ENCODE data around the gene STAC2.
A peak's percentile ranks its signal among the peaks of the same experiment; 100 is the strongest.
"Not testable (repeated sequence)": the region's sequence is repeated elsewhere in the genome, so short reads cannot be mapped to it uniquely, and the experiment has no call there.

The STAC2 gene, protein sequence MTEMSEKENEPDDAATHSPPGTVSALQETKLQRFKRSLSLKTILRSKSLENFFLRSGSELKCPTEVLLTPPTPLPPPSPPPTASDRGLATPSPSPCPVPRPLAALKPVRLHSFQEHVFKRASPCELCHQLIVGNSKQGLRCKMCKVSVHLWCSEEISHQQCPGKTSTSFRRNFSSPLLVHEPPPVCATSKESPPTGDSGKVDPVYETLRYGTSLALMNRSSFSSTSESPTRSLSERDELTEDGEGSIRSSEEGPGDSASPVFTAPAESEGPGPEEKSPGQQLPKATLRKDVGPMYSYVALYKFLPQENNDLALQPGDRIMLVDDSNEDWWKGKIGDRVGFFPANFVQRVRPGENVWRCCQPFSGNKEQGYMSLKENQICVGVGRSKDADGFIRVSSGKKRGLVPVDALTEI

DNA sequence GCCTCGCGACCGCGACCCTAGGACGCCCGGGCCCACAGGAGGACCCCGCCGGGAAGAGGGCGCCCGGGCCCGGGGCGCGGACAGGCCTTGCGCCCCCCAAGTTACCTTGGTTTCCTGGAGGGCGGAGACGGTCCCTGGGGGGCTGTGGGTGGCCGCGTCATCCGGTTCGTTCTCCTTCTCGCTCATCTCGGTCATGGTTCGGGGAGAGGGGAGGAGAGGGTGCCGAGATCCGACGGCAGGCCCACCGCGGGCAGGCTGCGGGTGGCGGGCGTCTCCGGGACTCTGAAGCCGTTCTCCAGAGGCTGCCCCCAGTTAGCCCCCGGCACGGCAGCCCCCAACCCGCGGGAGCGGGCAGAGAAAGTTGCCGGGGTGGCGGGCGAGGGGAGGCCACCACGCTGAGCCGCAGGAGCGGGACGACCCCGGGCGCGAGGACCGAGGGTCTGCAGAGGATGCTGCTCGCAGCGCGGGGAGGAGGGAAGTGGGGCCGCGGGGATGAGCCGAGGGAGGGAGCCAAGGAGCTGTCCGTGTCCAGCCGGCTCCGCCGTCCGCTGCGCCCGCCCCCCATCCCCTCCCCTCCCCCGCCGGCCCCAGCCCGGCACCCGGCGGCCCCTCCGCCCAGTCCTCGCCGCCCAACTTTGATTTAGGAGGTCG lies at the start of gene STAC2:
Gene STAC2, minus strand, starts transcription at position 638 of the 651 bp plus-strand sequence. Its CDS starts 443 bp downstream, at position 195.
- DNase-seq (ENCODE audit: low spot score in 2 of 2) = peak in 1 of 2 donors; percentile 47
- Mint-ChIP-seq H3K36me3 (no peaks in the 10 kb centered on the region), H3K4me3 (peak within 1 kb of the TSS; percentile 85), H3K27ac (no peak within 1 kb of the TSS), H3K4me1 (peaks cover 14% of the 10 kb centered on the region), H3K27me3 (peaks cover 27% of the 10 kb centered on the region), H3K9me3 (no peaks in the 10 kb centered on the region)
- peak; percentile 80 for ATAC-seq (ENCODE audit: low read depth)

DNA sequence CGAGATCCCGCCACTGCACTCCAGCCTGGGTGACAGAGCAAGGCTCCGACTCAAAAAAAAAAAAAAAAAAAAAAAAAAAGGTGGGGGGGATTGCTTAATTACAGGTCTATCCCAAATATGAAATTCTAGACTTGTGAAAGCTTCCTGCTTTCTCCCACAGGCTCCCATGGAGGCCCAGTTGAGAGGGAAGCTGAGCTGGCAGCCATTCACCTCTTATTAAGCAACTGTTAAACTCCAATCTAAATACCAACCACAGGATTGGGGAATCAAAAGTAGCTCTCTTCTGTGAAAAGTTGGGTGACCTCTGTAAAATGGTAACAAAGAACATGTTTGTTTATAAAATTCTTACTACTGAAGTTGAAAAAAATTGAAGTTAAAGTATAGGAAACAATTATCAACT lies 45.8 kb upstream of the STAC2 start:
- Mint-ChIP-seq H3K27me3 (no peaks in the 10 kb centered on the region), H3K4me3 (no peak overlapping the region), H3K27ac (no peak overlapping the region), H3K4me1 (peaks cover 4% of the 10 kb centered on the region), H3K36me3 (peaks cover 14% of the 10 kb centered on the region), H3K9me3 (no peaks in the 10 kb centered on the region)
- DNase-seq (ENCODE audit: low spot score in 2 of 2) (no peak), ATAC-seq (ENCODE audit: low read depth) (no peak)

DNA sequence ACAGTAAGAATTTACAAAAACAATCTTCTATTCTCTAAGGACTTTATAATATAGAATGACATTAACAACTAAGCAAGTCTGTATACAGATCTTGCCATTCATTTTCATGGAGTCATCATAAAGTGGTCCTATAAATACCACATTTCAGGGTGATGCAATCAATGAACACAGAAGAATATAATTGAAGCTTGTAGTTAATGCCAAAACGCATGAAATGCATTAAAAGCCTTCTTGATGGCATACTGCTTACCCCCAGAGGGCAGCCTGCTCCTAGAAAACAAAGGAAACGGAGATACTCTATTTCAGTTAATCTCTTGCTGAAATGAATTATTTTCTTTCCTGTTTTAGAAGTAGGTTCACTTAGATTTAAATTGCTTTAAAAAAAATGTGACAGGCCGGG lies 45.2 kb upstream of the STAC2 start:
- Mint-ChIP-seq H3K27ac (no peak overlapping the region), H3K4me1 (peaks cover 1% of the 10 kb centered on the region), H3K9me3 (no peaks in the 10 kb centered on the region), H3K36me3 (peaks cover 14% of the 10 kb centered on the region), H3K4me3 (no peak overlapping the region), H3K27me3 (no peaks in the 10 kb centered on the region)
- ATAC-seq (ENCODE audit: low read depth) = no peak
- DNase-seq (ENCODE audit: low spot score in 2 of 2) = no peak

DNA sequence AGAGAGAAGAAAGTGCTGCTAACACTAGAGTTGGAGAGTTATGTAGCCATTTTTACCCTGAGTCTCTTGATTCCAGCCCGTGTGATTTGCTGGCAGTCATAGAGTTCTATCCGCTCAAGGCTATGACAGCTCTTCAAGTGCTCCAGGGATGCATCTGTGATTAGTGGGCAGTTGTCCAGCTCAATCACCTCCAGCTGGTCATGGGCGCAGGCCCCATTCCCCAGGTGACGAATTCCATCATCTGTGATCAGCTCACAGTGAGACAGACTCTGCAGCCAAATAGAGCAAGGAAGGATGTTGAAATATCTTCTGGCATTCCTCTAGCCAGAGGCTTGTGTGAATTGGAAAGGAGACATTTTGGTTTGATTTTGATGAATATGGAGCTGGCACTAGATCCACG lies 38.4 kb upstream of the STAC2 start:
- H3K4me3 Mint-ChIP-seq = no peak overlapping the region
- peaks cover 33% of the 10 kb centered on the region for H3K36me3 Mint-ChIP-seq
- no peaks in the 10 kb centered on the region for H3K9me3 Mint-ChIP-seq
- ATAC-seq (ENCODE audit: low read depth) (no peak), DNase-seq (ENCODE audit: low spot score in 2 of 2) (no peak)
- no peak overlapping the region for H3K27ac Mint-ChIP-seq
- H3K4me1 Mint-ChIP-seq = no peaks in the 10 kb centered on the region
- no peaks in the 10 kb centered on the region for H3K27me3 Mint-ChIP-seq

DNA sequence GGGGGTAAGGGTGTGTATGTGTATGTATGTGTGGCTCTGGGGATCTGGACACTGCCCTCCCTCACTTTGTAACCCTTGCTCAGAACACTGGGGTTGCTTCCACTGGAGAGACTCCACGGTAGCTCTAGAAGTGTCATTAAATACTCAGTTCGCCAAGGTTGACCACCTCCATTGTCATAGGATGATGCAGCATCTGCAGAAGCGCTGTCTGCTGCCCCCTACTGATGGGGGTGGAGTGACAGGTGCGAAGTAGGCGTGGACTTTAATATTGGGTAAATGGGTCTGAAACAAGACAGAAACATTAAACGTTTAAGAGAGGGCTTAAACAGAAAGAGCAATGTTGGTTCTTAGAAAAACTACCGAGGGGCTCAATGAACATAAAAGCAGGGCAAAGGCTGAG lies 35.5 kb upstream of the STAC2 start:
- H3K27me3 Mint-ChIP-seq = no peaks in the 10 kb centered on the region
- no peak overlapping the region for H3K4me3 Mint-ChIP-seq
- ATAC-seq (ENCODE audit: low read depth) = peak; percentile 48
- H3K4me1 Mint-ChIP-seq = no peaks in the 10 kb centered on the region
- DNase-seq (ENCODE audit: low spot score in 2 of 2) = no peak
- H3K36me3 Mint-ChIP-seq = peaks cover 42% of the 10 kb centered on the region
- no peaks in the 10 kb centered on the region for H3K9me3 Mint-ChIP-seq
- H3K27ac Mint-ChIP-seq = no peak overlapping the region

DNA sequence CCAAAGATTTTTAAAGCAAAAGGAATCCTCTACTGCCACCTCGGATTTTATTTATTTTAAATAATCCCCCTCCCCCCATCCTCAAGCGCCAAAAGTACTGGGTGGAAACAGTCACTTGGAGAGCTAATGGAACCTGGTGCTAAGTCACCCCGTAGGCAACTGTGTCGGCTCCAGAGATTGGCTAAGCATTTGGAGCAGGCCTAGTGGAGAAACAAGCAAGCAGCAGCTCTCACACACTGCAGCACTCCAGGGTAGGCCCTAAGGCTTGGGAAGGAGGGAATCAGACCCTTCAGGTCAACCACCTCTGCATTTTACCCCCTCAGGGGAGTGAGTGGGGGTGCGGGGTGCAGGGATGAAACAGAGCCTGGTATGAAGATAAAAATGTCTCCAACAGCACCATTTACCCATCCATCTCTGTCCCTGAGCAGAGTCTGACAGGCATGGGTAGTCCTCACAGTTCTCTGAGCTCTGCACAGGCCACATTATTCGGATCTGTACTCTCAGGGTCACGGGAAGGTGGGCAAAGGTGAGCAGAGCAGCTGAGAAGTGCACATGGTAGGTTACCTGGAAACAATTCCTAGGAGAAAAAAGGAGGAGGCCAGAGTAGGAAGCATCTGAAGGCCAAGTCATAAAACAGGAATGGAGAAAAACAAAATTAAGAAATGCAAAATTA lies 27.2 kb upstream of the STAC2 start:
- H3K36me3 Mint-ChIP-seq = peaks cover 18% of the 10 kb centered on the region
- no peaks in the 10 kb centered on the region for H3K27me3 Mint-ChIP-seq
- no peak for ATAC-seq (ENCODE audit: low read depth)
- no peak overlapping the region for H3K4me3 Mint-ChIP-seq
- no peak overlapping the region for H3K27ac Mint-ChIP-seq
- no peaks in the 10 kb centered on the region for H3K4me1 Mint-ChIP-seq
- no peak for DNase-seq (ENCODE audit: low spot score in 2 of 2)
- no peaks in the 10 kb centered on the region for H3K9me3 Mint-ChIP-seq

DNA sequence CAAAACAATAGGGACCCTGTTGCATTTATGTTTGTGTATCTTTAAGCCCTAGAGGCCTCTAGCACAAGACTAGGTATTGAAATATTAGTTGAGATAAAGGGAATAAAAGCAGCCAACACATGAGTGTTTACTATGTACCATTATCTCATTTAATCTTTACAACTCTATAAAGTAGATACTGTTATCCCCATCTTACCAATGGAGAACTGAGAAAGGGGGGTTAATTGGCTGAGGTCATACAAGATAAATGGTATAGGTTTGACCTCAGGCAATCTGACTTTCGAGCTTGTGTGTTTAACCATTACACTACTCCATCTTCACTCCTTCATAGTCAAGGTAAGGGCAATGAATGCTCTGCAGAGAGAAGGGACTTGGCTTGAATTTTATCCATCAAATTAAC lies 26.3 kb upstream of the STAC2 start:
- H3K9me3 Mint-ChIP-seq = no peaks in the 10 kb centered on the region
- DNase-seq (ENCODE audit: low spot score in 2 of 2) = no peak
- no peak overlapping the region for H3K27ac Mint-ChIP-seq
- H3K27me3 Mint-ChIP-seq = no peaks in the 10 kb centered on the region
- no peaks in the 10 kb centered on the region for H3K4me1 Mint-ChIP-seq
- no peak for ATAC-seq (ENCODE audit: low read depth)
- peaks cover 12% of the 10 kb centered on the region for H3K36me3 Mint-ChIP-seq
- H3K4me3 Mint-ChIP-seq = no peak overlapping the region

DNA sequence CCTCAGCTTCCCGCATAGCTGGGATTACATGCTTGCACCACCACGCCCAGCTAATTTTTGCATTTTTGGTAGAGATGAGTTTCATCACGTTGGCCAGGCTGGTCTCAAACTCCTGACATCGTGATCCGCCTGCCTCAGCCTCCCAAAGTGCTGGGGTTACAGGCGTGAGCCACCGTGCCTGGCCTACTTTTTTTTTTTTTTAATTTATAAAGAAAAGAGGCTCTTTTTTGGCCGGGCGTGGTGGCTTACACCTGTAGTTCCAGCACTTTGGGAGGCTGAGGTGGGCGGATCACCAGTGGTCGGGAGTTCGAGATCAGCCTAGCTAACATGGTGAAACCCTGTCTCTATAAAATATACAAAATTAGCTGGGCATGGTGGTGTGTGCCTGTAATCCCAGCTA lies 24.3 kb upstream of the STAC2 start:
- not testable (repeated sequence) for H3K27me3 Mint-ChIP-seq; H3K4me1 Mint-ChIP-seq; H3K9me3 Mint-ChIP-seq; H3K36me3 Mint-ChIP-seq; H3K4me3 Mint-ChIP-seq; DNase-seq (ENCODE audit: low spot score in 2 of 2); H3K27ac Mint-ChIP-seq; ATAC-seq (ENCODE audit: low read depth)

DNA sequence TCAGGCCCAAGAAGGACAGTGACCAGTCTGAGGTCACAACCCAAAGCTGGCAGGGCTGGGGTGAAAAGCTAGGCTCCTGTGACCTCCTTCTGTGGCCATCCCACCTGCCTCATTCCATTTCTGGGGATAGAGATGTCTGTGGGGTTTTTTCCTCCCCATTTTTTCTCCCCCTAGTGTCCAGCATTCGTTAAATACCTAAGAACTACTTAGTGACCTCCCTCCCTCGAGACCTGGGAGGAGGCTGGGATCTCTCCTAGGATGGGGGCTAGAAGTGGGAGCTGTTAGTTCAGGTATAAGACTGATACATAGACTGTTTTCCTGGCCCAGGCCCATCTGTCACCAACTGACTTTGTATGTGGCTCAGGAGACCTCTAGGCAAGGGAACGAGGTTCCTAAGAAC lies 20.5 kb upstream of the STAC2 start:
- H3K9me3 Mint-ChIP-seq = no peaks in the 10 kb centered on the region
- no peak for DNase-seq (ENCODE audit: low spot score in 2 of 2)
- no peak overlapping the region for H3K27ac Mint-ChIP-seq
- H3K4me3 Mint-ChIP-seq = no peak overlapping the region
- ATAC-seq (ENCODE audit: low read depth) = no peak
- no peaks in the 10 kb centered on the region for H3K36me3 Mint-ChIP-seq
- peaks cover 13% of the 10 kb centered on the region for H3K4me1 Mint-ChIP-seq
- H3K27me3 Mint-ChIP-seq = peaks cover 2% of the 10 kb centered on the region

DNA sequence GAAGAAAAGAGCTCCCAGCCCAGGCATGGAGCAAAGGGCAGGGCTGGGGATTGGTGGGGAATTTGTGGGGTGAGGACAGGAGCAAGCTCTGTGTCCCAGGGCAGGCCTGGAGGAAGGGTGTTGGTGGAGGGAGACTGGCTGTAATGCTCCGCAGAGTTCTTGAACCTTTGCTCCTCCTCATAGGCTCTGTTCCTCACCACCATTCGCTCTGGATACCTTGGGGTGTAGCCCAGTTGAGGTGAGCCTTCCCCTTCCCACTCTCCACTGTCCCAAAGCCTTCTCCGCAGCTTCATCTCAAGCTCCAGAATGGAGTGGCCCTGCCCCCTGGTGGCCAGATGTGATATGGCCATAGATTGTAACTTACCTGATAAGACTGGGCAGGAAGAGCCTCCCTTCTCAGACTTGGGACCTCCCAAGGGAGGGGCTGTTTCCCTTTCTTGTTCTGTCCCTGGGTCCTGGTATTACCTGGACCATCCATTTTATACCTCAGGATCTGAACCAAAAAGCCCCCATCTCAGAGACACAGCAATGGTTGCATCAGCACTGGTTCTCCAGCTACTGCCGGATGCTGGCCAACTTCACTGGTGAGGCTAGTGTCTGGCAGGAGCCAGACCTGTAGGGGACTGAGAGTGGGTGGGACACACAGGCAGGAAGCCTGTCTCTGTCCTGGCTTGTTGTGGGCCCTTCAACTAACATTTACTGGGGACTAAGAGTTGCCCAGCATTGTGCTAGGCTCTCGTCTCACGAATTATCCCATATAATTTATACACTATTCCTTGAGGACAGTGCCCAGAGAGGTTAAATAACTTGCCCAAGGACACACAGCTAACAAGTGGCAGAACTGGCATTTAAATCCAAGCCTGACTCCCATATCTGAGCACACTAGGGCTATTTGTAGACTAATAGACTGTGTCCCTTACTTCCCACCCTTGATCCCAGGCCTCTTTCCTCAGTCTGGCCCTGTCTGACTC lies 19.1 kb upstream of the STAC2 start:
- Mint-ChIP-seq H3K4me1 (peaks cover 15% of the 10 kb centered on the region), H3K27ac (no peak overlapping the region), H3K27me3 (peaks cover 3% of the 10 kb centered on the region), H3K36me3 (no peaks in the 10 kb centered on the region), H3K9me3 (no peaks in the 10 kb centered on the region), H3K4me3 (peak overlapping the region; percentile 72)
- DNase-seq (ENCODE audit: low spot score in 2 of 2) (peak; percentile 78 to 87), ATAC-seq (ENCODE audit: low read depth) (peak; percentile 88)

DNA sequence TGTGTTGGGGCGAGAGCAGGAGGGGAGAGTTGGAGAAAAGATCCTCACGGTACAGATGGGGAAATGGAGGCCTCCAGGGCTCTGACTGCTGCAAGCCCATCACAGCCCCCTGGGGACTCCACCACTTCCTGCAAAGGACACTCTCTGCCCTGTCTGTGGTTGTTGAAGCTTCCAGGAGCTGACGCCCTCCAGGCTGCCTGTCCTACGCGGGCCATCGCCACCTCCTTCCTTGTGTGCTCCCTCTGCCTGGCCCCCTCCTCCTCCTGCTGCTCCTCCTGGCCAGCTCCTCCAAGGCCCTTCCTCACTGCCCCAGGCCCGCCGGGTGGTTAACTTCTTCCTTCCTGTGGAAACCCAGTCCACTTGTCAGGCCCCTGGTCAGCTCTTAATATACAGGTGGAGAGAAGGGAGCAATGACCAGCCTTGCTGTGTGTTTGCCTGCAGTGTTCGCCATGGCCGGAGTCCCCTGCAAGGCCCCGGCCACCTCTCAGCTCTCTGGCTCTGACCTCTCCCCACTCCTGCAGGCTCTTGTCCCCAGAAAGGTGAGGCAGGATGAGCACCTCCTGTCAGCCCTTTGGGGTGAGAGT lies 18.4 kb upstream of the STAC2 start:
- Mint-ChIP-seq H3K27ac (no peak overlapping the region), H3K27me3 (peaks cover 5% of the 10 kb centered on the region), H3K4me3 (peak overlapping the region; percentile 39), H3K9me3 (no peaks in the 10 kb centered on the region), H3K36me3 (no peaks in the 10 kb centered on the region), H3K4me1 (peaks cover 22% of the 10 kb centered on the region)
- DNase-seq (ENCODE audit: low spot score in 2 of 2) (no peak), ATAC-seq (ENCODE audit: low read depth) (peak; percentile 33)

DNA sequence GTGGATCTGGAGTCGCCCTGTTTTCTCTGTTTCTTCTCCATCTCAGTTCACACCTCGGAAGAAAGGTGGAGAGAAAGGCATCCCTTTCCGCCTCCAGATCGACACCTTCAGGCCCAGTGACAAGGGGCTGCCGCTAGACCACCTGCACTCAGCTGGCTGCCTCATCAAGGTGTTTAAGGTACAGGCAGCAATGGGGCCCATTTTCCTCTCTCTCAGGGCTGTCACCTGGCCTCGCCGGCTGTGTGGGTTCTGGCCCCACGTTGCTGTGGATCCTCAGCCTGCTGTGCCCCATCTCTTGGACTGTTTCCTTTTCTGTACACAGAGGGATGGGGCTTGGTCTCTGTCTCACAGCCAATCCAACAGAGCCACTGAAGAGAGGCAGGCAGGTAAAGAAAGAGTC lies 17.4 kb upstream of the STAC2 start:
- H3K4me3 Mint-ChIP-seq = no peak overlapping the region
- H3K4me1 Mint-ChIP-seq = peaks cover 29% of the 10 kb centered on the region
- no peaks in the 10 kb centered on the region for H3K9me3 Mint-ChIP-seq
- H3K27me3 Mint-ChIP-seq = peaks cover 5% of the 10 kb centered on the region
- no peak for DNase-seq (ENCODE audit: low spot score in 2 of 2)
- H3K36me3 Mint-ChIP-seq = no peaks in the 10 kb centered on the region
- no peak overlapping the region for H3K27ac Mint-ChIP-seq
- no peak for ATAC-seq (ENCODE audit: low read depth)

DNA sequence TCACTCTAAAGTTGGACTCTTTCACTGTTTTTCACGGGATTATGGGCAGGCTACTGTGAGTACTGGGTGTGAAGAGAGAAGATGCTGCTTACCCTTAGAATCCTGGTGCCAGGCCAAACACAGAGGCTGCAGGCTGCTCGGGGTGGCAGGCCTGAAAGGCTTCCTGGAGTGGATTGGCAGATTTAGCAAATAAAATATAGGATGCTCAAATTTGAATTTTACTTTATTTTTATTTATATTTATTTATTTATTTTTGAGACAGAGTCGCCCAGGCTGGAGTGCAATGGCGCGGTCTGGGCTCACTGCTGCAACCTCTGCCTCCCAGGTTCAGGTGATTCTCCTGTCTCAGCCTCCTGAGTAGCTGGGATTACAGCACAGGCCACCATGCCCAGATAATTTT lies 14.9 kb upstream of the STAC2 start:
- no peak overlapping the region for H3K4me3 Mint-ChIP-seq
- no peak for ATAC-seq (ENCODE audit: low read depth)
- no peaks in the 10 kb centered on the region for H3K36me3 Mint-ChIP-seq
- H3K4me1 Mint-ChIP-seq = peaks cover 32% of the 10 kb centered on the region
- no peak overlapping the region for H3K27ac Mint-ChIP-seq
- no peak for DNase-seq (ENCODE audit: low spot score in 2 of 2)
- peaks cover 5% of the 10 kb centered on the region for H3K27me3 Mint-ChIP-seq
- no peaks in the 10 kb centered on the region for H3K9me3 Mint-ChIP-seq
